Loucy (cell line): ENCODE data around the gene CEP112.

Experiments
- CTCF ChIP-seq: fragments of 200-600 bp; sonication (generic); conservative IDR thresholded peaks from 2 replicates; pipeline ENCODE4 v1.5.1; 2014; ENCODE audit warnings: mild to moderate bottlenecking, antibody characterized with exemption, low read length
- EZH2phosphoT487 ChIP-seq: fragments of 200-600 bp; IDR thresholded peaks from 2 replicates; pipeline ENCODE4 v1.6.1; 2018; ENCODE audit warnings: antibody characterized with exemption, mild to moderate bottlenecking, moderate library complexity, borderline replicate concordance

GRCh38 chr17:65892912-65893377 lies 299.0 kb downstream of the CEP112 start:
- TF ChIP-seq CTCF (no peak), EZH2phosphoT487 (no peak)
